Activated T-helper 1 cell treated with Interleukin-2 at 50 U/mL for 16 hours (primary cell): ENCODE measurements around the gene CDCA8.

Experiments used
- DNase-seq: peaks from one replicate; pipeline ENCODE4 v3.0.0-alpha.2; 2020; ENCODE audit warnings: low read depth

Gene CDCA8

DNA sequence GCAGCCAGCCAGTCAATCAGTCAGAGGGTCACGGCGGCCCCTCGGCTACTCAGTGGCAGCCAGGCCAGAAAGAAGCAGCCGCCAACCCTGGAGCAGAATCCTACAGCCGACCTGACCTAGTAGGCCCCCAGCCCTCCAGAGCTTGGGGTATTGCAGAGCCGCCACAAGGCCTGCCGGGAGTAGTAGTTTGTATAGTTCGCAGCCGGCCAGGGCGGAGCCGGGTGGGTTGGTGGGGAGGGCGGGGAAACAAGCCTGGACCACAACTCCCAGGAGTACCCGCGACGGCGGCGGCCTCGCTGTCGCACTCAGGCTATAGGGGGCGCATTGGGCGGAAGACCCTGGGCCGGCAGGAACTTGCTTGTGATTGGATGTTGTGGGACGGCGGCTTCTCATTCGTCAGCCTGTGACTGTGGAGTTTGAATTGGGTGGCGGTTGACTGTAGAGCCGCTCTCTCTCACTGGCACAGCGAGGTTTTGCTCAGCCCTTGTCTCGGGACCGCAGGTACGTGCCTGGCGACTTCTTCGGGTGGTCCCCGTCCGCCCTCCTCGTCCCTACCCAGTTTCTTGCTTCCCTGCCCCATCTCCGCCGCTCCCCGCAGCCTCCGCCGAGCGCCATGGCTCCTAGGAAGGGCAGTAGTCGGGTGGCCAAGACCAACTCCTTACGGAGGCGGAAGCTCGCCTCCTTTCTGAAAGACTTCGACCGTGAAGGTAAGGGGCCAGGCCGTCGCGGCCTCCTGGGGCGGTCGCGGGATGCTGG lies at the start of gene CDCA8:
CDCA8 (plus strand) TSS at position 439 of the 756 bp plus-strand sequence; CDS start at position 614, 175 bp downstream.
- peak; percentile 98 for DNase-seq

DNA sequence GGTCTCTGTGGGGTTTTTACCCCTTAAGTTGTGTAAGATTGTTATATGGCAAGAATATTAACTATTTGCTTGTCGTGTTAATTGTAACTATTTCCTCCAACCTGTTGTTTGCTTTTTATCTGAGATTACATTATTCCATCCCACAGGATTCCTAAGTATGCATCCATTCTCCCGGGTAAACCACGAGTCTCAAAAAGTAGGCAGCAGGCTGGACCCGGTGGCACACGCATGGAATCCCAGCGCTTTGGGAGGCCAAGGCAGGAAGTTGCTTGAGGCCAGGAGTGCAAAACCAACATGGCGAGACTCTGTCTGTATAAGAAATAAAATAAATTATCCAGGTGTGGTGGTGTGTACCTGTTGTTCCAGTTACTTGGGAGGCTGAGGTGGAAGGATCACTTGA lies 45.0 kb upstream of the CDCA8 start:
- no peak for DNase-seq

DNA sequence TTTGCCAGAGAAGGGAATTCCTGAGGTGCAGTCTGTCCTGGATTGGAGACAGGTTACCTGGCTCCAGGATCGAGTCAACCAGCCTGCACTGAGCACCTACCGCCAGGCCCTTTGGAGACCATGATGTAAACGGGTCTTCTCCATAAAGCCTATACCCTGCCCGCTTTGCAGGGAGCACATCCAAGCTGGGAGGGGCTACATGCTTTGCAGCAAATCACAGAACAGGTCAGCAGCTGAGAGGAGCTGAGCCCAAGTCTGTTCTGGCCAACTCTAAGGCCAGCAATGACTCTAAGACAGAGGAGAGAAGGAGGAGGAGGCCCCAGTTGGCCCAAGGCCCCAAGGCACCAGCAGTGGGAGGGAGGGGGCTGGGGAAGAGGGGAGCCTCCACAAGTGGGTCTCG lies 42.1 kb upstream of the CDCA8 start:
- DNase-seq = no peak

DNA sequence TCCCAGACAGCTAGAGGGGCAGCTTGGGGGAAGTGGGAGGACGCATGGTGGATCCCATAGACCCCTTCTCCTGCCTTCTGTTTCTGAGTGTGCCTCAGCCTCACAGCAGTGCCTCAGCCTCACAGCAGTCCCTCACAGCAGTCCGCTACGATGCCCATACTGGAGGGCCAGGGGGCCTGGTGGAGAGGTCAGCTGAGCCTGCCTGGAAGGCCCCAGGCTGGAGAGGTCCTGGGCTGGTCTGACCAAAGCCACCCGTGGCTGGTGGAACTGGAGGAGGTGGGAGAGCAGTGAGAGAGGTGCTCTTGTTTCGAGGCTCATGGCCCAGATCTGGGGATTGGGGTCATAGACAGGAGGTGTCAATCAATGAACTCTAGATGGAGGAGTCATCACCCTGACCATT lies 41.6 kb upstream of the CDCA8 start:
- DNase-seq = no peak

DNA sequence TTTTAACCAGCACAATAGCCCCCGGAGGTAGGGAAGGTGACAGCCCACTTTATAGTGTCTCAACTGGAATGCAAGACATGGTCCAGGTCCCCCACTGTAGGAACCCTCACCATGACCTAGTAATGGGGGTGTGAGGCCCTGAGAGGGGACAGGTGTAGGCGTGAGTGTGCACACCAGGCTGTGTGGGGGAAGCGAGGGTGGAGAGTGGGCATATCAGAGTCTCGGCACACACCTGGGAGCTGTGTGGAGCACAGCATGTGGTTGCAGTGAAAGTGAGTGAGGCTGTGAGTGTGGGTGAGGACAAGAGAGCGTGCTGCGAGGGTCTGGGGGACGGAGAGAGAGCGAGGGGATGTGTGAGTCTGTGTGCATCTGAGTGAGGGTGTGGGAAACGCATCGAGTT lies 40.5 kb upstream of the CDCA8 start:
- DNase-seq = no peak

- no peak for DNase-seq
These were observed 39.3 kb upstream of the CDCA8 start for GRCh38 chr1:37652976-37653375.

GRCh38 chr1:37653906-37654305 lies 38.4 kb upstream of the CDCA8 start:
- no peak for DNase-seq

DNA sequence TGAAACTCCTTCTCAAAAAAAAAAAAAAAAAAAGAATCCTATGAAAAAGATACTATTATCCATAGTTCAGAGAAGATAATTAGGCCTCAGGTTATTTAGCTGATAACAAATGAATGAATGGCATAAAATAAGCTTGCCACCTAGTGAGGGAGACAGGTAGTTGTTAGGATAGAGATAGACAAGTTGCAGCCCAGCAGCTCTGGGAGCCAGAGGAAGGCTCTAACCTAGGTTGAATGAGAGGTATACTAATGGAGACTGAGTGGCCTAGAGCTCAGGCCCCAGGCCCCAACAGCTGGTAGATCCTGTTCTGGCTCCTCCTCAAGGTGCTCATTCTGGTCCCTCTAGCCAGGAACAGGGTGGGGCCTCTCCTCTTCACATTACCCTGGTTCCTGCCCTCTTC lies 37.0 kb upstream of the CDCA8 start:
- no peak for DNase-seq

DNA sequence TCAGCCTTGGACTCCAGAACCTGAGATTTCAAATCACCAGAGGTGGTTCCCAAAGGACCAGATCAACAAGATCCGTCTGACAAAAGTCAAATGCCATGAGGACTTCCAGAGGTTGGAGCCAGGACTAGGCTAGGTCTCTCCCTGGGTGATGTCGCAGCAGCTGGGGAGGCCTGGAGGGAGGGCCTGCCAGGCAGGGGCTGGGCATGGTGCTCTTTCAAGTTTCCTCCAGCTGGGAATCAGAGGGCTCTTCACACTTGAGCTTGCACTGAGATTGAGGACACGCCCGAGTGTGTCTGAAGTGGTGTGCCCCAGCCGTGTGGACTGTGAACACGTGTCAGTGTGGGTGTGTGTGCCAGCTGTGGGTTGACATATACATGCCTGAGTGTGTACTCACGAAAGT lies 36.3 kb upstream of the CDCA8 start:
- DNase-seq = no peak

DNA sequence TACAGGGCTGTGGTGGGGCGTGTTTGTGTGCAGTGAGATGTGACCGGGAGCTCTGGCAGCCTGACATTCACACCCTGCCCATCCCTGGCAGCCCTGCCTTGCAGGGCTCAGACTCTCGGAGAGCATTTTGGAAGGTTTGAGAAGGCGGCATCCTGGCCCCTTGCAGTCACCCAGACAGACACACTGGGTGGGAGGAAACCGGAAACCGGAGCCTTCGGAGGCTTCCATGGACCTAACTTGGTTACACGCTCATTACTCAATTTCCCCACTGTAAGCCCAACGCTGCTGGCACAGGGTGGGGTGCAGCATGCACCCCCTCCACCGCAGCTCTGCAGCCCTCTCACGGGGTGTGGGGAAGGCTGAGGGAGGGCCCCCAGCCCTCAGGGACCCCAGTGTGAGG lies 35.4 kb upstream of the CDCA8 start:
- no peak for DNase-seq

- no peak for DNase-seq
These were observed 34.5 kb upstream of the CDCA8 start for GRCh38 chr1:37657620-37658412.

DNA sequence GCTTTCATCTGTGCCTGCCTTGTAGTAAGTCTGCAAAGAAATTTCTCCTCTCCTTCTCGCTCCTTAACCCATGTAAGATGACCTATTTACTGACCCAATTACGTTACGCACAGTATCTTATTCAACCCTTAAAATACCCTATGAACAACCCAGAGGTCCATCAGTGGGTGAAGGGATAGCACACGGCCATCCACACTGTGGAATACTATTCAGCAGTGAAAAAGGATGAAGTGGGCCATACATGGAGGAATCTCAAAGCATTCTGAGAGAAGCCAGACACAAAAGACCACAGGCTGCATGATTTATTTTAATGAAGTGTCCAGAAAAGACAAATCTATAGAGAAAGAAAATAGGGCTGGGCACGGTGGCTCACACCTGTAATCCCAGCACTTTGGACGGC lies 33.8 kb upstream of the CDCA8 start:
- DNase-seq = no peak

- no peak for DNase-seq
These were observed 31.7 kb upstream of the CDCA8 start for GRCh38 chr1:37660664-37661063.

DNA sequence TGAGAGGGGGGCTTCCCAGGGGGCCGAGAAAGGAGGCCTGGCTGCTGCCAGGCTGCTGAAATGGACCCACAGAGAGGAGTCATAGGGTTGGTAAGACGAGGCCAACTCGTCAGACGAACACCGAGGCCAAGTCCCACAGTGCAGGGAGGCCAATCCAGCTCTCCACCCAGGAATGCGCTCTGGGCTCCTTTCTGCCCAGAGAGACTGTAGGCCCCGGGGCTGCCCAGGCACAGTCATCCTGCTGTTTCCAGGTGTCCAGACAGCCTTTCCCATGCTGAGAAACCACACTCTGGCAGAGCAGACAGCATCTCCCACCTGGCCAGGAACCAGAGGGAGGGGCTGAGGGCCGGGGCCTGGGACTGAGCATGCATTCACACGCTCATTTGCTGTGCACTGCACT lies 30.9 kb upstream of the CDCA8 start:
- no peak for DNase-seq

DNA sequence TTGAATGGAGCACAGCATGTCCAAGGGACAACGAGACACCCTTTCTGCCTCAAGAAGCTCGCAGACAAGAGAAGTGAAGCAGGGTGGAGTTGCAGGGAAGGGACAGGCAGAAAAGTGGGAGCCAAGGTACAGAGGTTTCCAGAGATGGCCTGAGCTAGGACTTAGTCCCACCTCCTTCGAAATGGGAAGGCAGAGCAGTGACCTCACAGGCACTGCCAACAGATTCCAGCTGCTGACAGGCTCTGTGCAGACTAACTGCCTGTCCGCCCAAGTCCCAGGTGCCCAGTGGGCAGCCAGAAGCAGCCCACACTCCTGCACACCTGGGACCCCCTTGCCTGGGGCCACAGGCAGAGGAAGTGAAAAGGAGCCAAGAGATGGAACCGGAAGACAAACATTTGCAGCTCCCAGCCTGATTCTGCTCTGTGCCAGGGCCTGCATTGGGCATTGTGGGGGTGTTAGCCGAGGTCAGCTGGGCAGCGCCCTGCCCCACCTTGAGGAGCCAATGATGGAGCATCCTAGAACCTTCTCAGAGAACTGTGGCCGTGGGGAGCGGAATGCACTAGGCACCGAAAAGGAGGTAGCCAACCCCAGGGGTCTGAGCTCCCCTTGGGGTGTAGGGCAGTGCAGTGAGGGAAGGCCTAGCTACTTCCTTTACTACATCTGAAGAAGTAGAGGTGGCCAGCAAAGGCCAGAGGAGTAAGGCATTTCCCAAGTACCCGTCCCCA lies 30.1 kb upstream of the CDCA8 start:
- no peak for DNase-seq

DNA sequence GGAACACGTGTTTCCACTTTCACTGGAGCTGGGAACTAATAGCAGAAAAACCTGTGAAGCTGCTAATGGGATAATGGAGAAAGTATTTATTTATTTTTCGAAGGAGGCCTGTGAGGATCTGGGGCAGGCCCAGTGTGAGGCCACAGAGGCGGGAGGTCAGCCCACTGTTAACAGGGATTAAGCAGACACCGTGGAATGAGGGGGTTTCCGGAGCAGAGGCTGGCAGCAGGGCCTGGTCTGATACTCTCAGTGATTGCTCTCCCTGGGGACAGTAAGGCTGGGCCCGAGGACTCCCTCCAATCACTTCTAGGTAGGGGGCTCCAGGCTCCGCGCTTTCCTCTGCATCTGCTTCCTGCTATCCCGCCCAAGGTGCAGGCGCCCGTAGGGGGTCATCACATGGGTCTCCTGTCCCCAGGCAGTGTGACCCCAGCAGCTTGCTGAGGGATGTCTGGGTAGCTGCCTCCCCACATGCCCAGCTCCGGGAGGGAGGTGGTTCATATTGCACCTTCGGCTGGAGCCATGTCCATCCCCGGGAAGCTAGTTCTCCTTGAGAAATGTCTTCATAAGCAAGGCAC lies 28.8 kb upstream of the CDCA8 start:
- no peak for DNase-seq

GRCh38 chr1:37666241-37666867 lies 26.0 kb upstream of the CDCA8 start:
- no peak for DNase-seq

- DNase-seq = no peak
These were observed 25.2 kb upstream of the CDCA8 start for GRCh38 chr1:37667023-37667671.

GRCh38 chr1:37670133-37670532 lies 22.2 kb upstream of the CDCA8 start:
- no peak for DNase-seq

DNA sequence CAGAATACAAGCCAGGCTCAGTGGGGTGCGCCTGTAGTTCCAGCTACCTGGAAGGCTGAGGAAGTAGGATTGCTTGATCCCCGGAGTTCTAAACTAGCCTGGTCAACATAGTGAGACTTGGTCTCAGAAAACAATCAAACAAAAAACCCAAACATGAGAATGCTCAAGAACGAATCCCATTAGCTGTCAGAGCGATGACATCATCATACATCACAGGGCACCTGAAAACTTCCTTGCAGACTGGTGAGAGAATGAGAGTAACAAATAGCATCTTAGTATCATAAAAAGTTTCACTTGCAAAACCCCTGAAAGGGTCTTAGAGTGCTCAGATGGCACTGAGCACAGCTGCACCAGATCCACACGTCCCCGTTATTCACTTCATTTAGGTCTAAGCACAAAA lies 21.1 kb upstream of the CDCA8 start:
- DNase-seq = no peak

DNA sequence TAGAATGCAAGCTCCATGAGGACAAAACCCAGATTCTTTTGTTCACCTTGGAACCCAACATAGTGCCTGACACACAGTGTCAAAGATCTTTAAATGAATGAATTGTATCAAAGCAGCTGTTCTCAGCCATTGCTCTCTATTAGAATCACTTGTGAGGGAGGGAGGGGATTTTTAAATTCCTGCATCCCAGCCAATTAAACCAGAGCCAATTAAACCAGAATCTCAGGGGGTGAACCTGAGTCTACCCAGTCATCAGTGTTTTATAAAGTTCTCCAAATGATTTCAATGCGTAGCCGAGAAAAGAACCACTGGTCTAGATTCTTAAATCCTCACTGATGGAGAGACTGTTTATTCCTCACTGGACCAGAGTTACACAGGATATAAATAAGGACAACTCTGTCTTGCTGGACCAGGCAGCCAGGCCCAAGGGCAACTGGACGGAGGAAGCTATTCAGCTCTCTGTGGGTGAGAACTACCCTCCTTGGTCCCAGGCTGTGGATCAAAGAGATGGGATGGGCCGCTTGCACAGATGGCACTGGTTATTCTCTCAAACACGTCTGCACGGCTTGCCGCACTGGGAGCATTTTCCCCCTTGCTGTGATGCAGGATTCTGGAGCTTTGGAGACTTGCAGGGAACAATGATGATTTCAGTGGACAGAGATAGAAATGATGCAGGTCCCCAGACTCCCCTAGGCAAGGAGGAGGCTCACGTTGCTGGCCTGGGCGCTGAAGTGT lies 20.0 kb upstream of the CDCA8 start:
- no peak for DNase-seq
